GM12865 (cell line): Measurements from ENCODE around the gene GRM4.

Experiments used
- DNase-seq: peaks from one replicate; pipeline ENCODE4 v3.0.0; 2010; ENCODE audit warnings: low read depth
- H3K4me3 ChIP-seq: 2 replicates; pipeline ENCODE4 v1.5.1; 2011; ENCODE audit warnings: mild to moderate bottlenecking, low read depth, low read length, control low read depth
- CTCF ChIP-seq: IDR thresholded peaks from 2 replicates; pipeline ENCODE4 v1.5.1; 2011; ENCODE audit warnings: low read length, control low read depth, low read depth, inconsistent platforms; ENCODE audit not compliant: insufficient read depth; ENCODE audit errors: missing control alignments

The GRM4 gene

GRCh38 chr6:34093854-34094430, 51.9 kb downstream of the GRM4 start:
- H3K4me3 ChIP-seq = no peak overlapping the region
- no peak for DNase-seq
- TF ChIP-seq CTCF = no peak

GRCh38 chr6:34093206-34093605, 52.7 kb downstream of the GRM4 start:
- TF ChIP-seq CTCF = no peak
- no peak overlapping the region for H3K4me3 ChIP-seq
- DNase-seq = no peak

- no peak overlapping the region for H3K4me3 ChIP-seq
- no peak for DNase-seq
- no peak for TF ChIP-seq CTCF
These were observed 53.3 kb downstream of the GRM4 start for GRCh38 chr6:34092631-34093030.

GRCh38 chr6:34090935-34091334, 55.0 kb downstream of the GRM4 start:
- no peak for DNase-seq
- no peak overlapping the region for H3K4me3 ChIP-seq
- no peak for TF ChIP-seq CTCF

- no peak for DNase-seq
- H3K4me3 ChIP-seq = no peak overlapping the region
- TF ChIP-seq CTCF = no peak
These were observed 55.4 kb downstream of the GRM4 start for GRCh38 chr6:34090529-34090928.

GRCh38 chr6:34086558-34086957, 59.3 kb downstream of the GRM4 start:
- no peak overlapping the region for H3K4me3 ChIP-seq
- TF ChIP-seq CTCF = no peak
- DNase-seq = peak; percentile 7

GRCh38 chr6:34085453-34086170, 60.3 kb downstream of the GRM4 start:
- no peak for TF ChIP-seq CTCF
- H3K4me3 ChIP-seq = no peak overlapping the region
- no peak for DNase-seq
